Kidney epithelial cell (primary cell): ENCODE measurements around the gene CTPS1. TPM values are rescaled to one million over a fixed set of nuclear protein-coding genes. Genes with fewer than 3 reads are reported as not detected.

ENCODE experiments used
- DNase-seq: peaks from one replicate; pipeline ENCODE4 v3.0.0-alpha.2; 2010; ENCODE audit warnings: low read depth
- H3K27me3 ChIP-seq: 2 replicates; pipeline ENCODE4 v1.6.0; 2011; ENCODE audit warnings: low read length; ENCODE audit not compliant: control insufficient read depth, insufficient read depth
- H3K36me3 ChIP-seq: 2 replicates; pipeline ENCODE4 v1.5.1; 2011; ENCODE audit warnings: low read length; ENCODE audit not compliant: control insufficient read depth, insufficient read depth
- H3K4me3 ChIP-seq: 2 replicates; pipeline ENCODE4 v1.5.1; 2011; ENCODE audit warnings: low read depth, mild to moderate bottlenecking, control low read depth, low read length
- total RNA-seq: library from RNA; depleted of rRNA; stranded (reverse); fragments of >200 nt; gene quantifications from 2 replicates; pipeline ENCODE4 v1.2.3, GENCODE V29; 2015
- TF ChIP-seq, protein P1 (sequence below): IDR thresholded peaks from 2 replicates; pipeline ENCODE4 v1.5.1; 2011; ENCODE audit warnings: mild to moderate bottlenecking, moderate library complexity, low read length, control low read depth, inconsistent platforms; ENCODE audit not compliant: insufficient read depth, poor library complexity, severe bottlenecking

The CTPS1 gene
- total RNA-seq, 1 donor from 2014 or later, result 59.8 TPM

- Histone ChIP-seq H3K27me3 (no peaks in the 10 kb centered on the region), H3K4me3 (no peak overlapping the region), H3K36me3 (no peaks in the 10 kb centered on the region)
- TF ChIP-seq, protein P1, sequence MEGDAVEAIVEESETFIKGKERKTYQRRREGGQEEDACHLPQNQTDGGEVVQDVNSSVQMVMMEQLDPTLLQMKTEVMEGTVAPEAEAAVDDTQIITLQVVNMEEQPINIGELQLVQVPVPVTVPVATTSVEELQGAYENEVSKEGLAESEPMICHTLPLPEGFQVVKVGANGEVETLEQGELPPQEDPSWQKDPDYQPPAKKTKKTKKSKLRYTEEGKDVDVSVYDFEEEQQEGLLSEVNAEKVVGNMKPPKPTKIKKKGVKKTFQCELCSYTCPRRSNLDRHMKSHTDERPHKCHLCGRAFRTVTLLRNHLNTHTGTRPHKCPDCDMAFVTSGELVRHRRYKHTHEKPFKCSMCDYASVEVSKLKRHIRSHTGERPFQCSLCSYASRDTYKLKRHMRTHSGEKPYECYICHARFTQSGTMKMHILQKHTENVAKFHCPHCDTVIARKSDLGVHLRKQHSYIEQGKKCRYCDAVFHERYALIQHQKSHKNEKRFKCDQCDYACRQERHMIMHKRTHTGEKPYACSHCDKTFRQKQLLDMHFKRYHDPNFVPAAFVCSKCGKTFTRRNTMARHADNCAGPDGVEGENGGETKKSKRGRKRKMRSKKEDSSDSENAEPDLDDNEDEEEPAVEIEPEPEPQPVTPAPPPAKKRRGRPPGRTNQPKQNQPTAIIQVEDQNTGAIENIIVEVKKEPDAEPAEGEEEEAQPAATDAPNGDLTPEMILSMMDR, result no peak
- no peak for DNase-seq
Measured at GRCh38 chr1:40938393-40938792, 41.1 kb upstream of the CTPS1 start.

DNA sequence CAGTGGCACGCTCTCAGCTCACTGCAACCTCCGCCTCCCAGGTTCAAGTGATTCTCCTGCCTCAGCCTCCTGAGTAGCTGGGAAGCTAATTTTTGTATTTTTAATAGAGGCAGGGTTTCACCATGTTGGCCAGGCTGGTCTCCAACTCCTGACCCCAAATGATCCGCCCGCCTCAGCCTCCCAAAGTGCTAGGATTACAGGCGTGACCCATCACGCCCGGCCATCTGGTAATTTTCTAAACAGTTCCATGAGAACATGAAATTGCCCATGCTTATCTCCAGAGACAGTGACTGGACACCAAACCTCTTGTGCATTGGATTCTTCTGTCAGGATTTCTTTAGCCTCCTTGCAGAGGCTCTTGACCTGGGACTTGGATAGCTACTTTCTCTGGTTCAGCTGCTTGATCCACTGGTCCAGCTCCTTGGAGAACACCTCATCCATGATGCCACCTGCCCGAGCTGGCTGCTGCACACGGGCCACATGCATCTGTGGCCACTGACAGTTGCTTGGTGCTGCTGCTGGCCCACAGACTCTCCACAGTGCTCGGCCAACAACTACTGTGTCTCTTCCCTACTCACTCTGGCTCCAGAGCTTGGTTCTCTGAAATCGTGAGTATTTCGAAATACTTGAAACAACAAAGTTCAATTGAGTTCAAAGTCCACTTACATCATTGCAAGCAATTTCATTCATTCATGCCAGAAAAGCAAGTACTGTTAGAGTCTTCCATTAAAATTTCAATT is 40.0 kb upstream of the CTPS1 start:
- no peak overlapping the region for H3K4me3 ChIP-seq
- no peak for DNase-seq
- no peaks in the 10 kb centered on the region for H3K27me3 ChIP-seq
- no peaks in the 10 kb centered on the region for H3K36me3 ChIP-seq
- TF ChIP-seq, protein P1, result no peak

DNA sequence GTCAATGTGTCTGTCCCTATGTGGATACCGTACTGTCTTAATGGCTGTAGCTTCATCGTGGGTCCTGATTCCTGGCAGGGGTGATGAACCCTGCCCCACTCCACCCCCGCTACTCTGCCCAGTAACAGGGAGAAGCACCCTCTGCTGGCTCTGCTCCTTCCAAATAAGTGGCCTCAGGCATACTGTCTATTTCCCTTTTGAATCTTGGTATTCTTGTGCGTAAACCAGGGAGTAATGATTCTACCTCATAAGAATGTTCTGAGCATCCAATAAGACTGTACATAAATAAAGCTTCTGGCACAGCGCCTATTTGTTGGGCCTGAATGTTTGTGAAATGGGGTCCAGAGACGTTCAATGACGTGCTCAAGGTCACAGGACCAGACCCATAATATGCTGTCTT is 35.2 kb upstream of the CTPS1 start:
- TF ChIP-seq, protein P1, result no peak

GRCh38 chr1:40944841-40945430 is 34.6 kb upstream of the CTPS1 start:
- Histone ChIP-seq H3K27me3 (no peaks in the 10 kb centered on the region), H3K4me3 (no peak overlapping the region), H3K36me3 (no peaks in the 10 kb centered on the region)
- TF ChIP-seq, protein P1, result no peak
- no peak for DNase-seq

More for the DNA sequence above, 35.2 kb upstream of the CTPS1 start:
- Histone ChIP-seq H3K4me3 (no peak overlapping the region), H3K36me3 (no peaks in the 10 kb centered on the region), H3K27me3 (no peaks in the 10 kb centered on the region)
- DNase-seq, result peak; percentile 51

GRCh38 chr1:40945491-40945973 is 34.0 kb upstream of the CTPS1 start:
- Histone ChIP-seq H3K36me3 (no peaks in the 10 kb centered on the region), H3K4me3 (no peak overlapping the region), H3K27me3 (no peaks in the 10 kb centered on the region)
- no peak for DNase-seq
- TF ChIP-seq, protein P1, result no peak
